ENCODE results near the gene ASB15.

DNA sequence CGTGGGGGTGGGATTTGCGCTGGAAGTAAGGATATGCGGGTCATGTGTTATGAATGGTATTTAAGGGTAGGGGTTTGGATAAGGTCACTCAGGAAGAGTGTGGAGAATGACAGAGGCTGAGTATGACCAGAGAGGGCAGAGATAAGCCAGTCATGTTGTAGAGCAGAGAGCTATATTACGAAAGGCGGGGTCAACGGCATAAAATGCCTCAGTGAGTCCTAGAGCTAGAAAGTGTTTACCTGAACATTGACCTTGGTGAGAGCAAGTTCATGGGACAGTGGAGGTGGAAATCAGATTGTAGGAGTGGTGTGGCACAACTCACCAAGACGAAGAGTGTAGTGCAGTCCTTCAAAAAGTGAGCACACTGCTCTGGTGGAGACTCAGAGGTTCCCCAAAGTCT, 67.9 kb downstream of the ASB15 start:
- TF ChIP-seq POLR2A (IDR thresholded peaks at IDR 0.05): no peak
- no peak for TF ChIP-seq EP300 (IDR thresholded peaks at IDR 0.05)
- TF ChIP-seq, protein P1, sequence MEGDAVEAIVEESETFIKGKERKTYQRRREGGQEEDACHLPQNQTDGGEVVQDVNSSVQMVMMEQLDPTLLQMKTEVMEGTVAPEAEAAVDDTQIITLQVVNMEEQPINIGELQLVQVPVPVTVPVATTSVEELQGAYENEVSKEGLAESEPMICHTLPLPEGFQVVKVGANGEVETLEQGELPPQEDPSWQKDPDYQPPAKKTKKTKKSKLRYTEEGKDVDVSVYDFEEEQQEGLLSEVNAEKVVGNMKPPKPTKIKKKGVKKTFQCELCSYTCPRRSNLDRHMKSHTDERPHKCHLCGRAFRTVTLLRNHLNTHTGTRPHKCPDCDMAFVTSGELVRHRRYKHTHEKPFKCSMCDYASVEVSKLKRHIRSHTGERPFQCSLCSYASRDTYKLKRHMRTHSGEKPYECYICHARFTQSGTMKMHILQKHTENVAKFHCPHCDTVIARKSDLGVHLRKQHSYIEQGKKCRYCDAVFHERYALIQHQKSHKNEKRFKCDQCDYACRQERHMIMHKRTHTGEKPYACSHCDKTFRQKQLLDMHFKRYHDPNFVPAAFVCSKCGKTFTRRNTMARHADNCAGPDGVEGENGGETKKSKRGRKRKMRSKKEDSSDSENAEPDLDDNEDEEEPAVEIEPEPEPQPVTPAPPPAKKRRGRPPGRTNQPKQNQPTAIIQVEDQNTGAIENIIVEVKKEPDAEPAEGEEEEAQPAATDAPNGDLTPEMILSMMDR (IDR thresholded peaks at IDR 0.05): no peak
- no peak for TF ChIP-seq POLR2AphosphoS5 (IDR thresholded peaks at IDR 0.05)

All from stomach (tissue), 4 donors.